ENCODE measurements around the gene HPDL.
"Not testable (repeated sequence)": the region's sequence is repeated elsewhere in the genome, so short reads cannot be mapped to it uniquely, and the experiment has no call there.

Gene HPDL

DNA sequence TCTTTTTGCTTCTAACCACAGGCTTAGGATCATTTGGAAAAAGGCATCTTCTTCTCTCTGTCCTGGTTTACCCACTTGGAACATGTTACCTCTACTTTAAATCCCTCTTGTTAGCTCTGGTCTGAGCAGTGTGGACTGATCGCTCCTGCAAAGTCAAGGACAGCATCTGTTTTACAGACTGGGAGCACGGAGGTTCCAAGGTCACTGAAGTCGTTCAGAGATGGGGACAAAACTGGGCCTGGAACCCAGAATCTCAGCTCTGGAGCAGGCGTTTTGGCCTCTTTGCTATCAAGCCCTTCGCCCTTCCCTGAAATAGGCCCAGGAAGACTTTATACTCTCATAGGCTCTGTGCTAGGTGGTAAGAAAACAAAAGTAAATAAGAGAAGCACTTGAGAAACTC lies 24.8 kb downstream of the HPDL start:
- no peak for DNase-seq (ENCODE audit: low read depth in 2 of 2)

GRCh38 chr1:45353685-45354084 lies 27.0 kb downstream of the HPDL start:
- DNase-seq (ENCODE audit: low read depth in 2 of 2): no peak

- no peak for DNase-seq (ENCODE audit: low read depth in 2 of 2)
Measured at GRCh38 chr1:45354838-45355237, 28.1 kb downstream of the HPDL start.

- no peak for DNase-seq (ENCODE audit: low read depth in 2 of 2)
Measured at GRCh38 chr1:45355683-45356082, 29.0 kb downstream of the HPDL start.

GRCh38 chr1:45356186-45356585 lies 29.5 kb downstream of the HPDL start:
- DNase-seq (ENCODE audit: low read depth in 2 of 2): no peak

DNA sequence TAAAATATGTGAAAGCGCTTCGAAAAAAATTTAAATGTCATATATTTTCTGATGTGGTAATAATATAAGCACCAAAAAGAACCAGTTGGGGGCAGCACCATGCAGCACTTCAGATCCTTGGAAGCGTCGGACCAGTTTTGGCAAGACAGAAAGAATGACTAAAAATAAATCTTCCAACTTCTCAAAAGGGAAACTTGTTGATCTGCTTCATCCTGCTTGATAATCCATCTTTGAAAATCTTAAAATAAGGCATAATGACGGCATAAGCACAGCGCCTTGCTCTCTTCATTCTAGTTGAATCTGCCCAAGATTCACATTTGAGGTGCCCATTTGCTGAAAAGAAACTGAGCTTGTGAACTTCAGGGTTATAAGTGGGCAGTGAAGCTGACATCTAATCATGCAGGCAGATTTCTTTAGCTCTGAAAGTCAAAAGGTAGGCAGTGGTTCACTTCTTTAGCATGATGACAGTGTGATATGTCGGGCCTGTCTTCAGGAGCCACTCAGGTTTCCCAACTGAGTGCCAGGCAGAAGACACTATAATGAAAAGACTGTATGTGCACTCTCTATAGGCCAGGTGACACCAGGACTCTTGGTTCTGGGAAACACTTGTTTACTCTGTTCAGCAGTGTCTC lies 33.3 kb downstream of the HPDL start:
- peak in 1 of 2 donors; percentile 17 for DNase-seq (ENCODE audit: low read depth in 2 of 2)

DNA sequence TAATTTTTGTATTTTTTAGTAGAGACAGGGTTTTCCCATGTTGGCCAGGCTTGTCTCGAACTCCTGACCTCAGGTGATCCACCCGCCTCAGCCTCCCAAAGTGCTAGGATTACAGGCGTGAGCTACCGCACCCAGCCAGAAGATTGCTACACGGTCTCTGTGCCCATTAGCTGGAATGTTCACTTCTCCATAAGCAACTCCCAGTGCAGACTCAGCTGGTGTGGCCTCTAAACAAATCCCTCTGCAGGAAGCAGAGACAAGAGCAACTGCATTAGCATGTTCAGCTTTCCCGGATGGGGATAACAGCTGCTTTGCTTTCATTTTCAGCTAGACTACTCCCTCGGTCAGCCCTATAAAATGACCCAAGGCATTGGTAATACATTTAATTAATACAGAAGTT lies 34.3 kb downstream of the HPDL start:
- not testable (repeated sequence) for DNase-seq (ENCODE audit: low read depth in 2 of 2)

- DNase-seq (ENCODE audit: low read depth in 2 of 2): no peak
Measured at GRCh38 chr1:45364294-45364693, 37.6 kb downstream of the HPDL start.

DNA sequence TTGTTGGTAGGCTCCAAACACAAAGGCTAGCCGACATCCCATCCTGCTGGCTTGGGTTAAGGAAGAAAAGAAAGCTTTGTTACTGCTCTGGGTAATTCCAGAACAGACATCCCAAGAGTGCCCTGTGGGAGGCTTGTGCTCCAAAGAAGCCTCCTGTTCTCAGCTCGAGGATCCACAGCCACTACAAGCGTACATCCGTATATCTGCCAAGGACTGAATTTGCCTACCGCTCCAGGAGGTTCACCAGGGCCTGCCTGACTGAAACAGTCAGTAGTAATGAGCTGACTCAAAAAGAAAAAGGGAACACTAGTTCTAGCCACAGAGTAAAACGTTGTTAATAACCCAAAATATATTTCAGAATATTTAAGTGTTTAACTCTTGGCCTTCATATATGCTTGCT lies 38.4 kb downstream of the HPDL start:
- no peak for DNase-seq (ENCODE audit: low read depth in 2 of 2)

- DNase-seq (ENCODE audit: low read depth in 2 of 2): no peak
Measured at GRCh38 chr1:45370575-45370974, 43.9 kb downstream of the HPDL start.

DNA sequence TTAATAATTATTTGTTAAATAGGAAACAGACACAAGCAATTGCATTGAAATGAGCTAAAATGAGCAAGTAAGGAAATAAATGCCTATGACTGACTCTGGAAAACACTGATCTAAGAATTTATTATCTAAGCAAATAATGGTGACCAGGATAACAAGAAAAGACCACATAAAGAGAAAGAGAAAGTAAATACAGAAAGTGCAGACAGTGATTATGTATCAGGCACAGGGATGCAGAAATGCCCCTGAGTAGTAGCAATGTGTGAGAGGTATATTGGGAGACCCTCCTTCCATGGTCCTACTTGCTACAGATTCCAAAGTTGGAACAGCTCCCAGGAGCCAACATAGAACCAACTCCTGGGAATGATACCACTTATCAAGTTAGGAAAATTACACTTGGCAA lies 46.9 kb downstream of the HPDL start:
- no peak for DNase-seq (ENCODE audit: low read depth in 2 of 2)

GRCh38 chr1:45375104-45376090 lies 48.7 kb downstream of the HPDL start:
- no peak for DNase-seq (ENCODE audit: low read depth in 2 of 2)

DNA sequence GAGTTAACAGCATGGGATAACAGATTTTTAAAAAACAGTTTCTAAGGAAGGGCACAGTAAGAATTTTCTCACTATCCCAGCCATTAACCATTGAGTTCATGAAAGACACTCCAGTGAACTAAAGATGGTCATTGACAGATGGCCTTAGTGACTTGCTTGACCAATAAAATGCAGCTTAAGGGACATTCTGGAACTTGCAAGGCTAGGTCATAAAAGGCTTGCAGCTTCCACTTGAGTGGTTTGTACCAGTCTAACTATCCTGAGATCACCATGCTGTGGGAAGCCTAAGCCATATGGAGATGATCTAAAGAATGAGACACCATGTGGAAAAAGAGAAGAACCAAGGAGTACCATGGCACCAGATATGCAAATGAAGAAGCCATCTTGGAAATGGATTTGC lies 51.5 kb downstream of the HPDL start:
- no peak for DNase-seq (ENCODE audit: low read depth in 2 of 2)

Measured in stimulated activated CD8-positive, alpha-beta memory T cell treated with anti-CD3 and anti-CD28 coated beads, Interleukin-7, amount 100 ng/mL, for 4 hours (primary cell).